CD4-positive, alpha-beta T cell (primary cell): Measurements from ENCODE around the gene ZNF532. TPM values are rescaled to one million over a fixed set of nuclear protein-coding genes. Genes with fewer than 3 reads are reported as not detected.
"Not testable (repeated sequence)": the region's sequence is repeated elsewhere in the genome, so short reads cannot be mapped to it uniquely, and the experiment has no call there.

Experiments used
- ATAC-seq: fragments of 200-7000 bp; cut with Tn5 transposase; one replicate; pipeline ENCODE4 v1.10.0; 2022; ENCODE audit warnings: mild to moderate bottlenecking; ENCODE audit not compliant: poor library complexity
- CTCF ChIA-PET: fragments of 350-600 bp; sonication (Branson Sonifier 250); formaldehyde crosslinking; loops from one replicate; lab custom pipeline; 2021; ENCODE audit warnings: antibody characterized with exemption, inconsistent platforms; lab: Charles Lee
- POLR2A ChIA-PET: fragments of 350-600 bp; sonication (Branson Sonifier 250); formaldehyde crosslinking; loops from one replicate; lab custom pipeline; 2021; ENCODE audit warnings: antibody characterized with exemption, inconsistent platforms; lab: Charles Lee
- DNase-seq, 14 experiments: peaks; one replicate each; pipeline ENCODE4 v3.0.0-alpha.2; 2013 to 2020; ENCODE audit warnings: mixed read lengths in 2 of 14
- H3K27ac ChIP-seq, 2 donors: one replicate each; pipeline versions ENCODE4 v1.5.1 to v1.7.0; 2013; ENCODE audit warnings: low read length in 2 of 2, low read depth in 1 of 2, mild to moderate bottlenecking in 1 of 2
- H3K27me3 ChIP-seq, 2 experiments: 1 replicate in 1 of 2; 2 replicates in 1 of 2; pipeline versions ENCODE4 v1.6.1 to v1.7.0; 2013; ENCODE audit warnings: low read length in 2 of 2, control low read depth in 1 of 2, mild to moderate bottlenecking in 1 of 2, moderate library complexity in 1 of 2; ENCODE audit not compliant: insufficient read depth in 2 of 2, control insufficient read depth in 1 of 2
- H3K36me3 ChIP-seq: one replicate; pipeline ENCODE4 v1.6.1; 2013; ENCODE audit warnings: low read length, control low read depth; ENCODE audit not compliant: insufficient read depth
- H3K4me1 ChIP-seq: one replicate; pipeline ENCODE4 v1.6.1; 2013; ENCODE audit warnings: low read length, control low read depth; ENCODE audit not compliant: insufficient read depth
- H3K4me3 ChIP-seq: one replicate; pipeline ENCODE4 v1.5.1; 2013; ENCODE audit warnings: mild to moderate bottlenecking, low read length, moderate library complexity
- H3K9me3 ChIP-seq, 2 experiments: 1 replicate in 1 of 2; 2 replicates in 1 of 2; pipeline versions ENCODE4 v1.6.1 to v1.7.0; 2013; ENCODE audit warnings: low read length in 2 of 2, mild to moderate bottlenecking in 2 of 2, control low read depth in 1 of 2, moderate library complexity in 1 of 2; ENCODE audit not compliant: control insufficient read depth in 1 of 2, insufficient read depth in 1 of 2
- H3K27ac Mint-ChIP-seq: one replicate; pipeline ENCODE4 v1.8.0; 2020; ENCODE audit warnings: mixed read lengths
- H3K27me3 Mint-ChIP-seq: one replicate; pipeline ENCODE4 v1.8.0; 2021; ENCODE audit warnings: mixed read lengths
- H3K36me3 Mint-ChIP-seq: one replicate; pipeline ENCODE4 v1.8.0; 2021; ENCODE audit warnings: low read depth, mixed read lengths
- H3K4me1 Mint-ChIP-seq: one replicate; pipeline ENCODE4 v1.8.0; 2021; ENCODE audit warnings: low read depth, mixed read lengths
- H3K4me3 Mint-ChIP-seq: one replicate; pipeline ENCODE4 v1.8.0; 2020; ENCODE audit warnings: mild to moderate bottlenecking, mixed read lengths
- H3K9me3 Mint-ChIP-seq: one replicate; pipeline ENCODE4 v1.8.0; 2020; ENCODE audit warnings: mixed read lengths
- CTCF ChIP-seq: fragments of 200-600 bp; IDR thresholded peaks from one replicate; pipeline ENCODE4 v1.8.0; 2022; ENCODE audit warnings: antibody characterized with exemption, mild to moderate bottlenecking
- intact Hi-C, 2 experiments: fragments of 100-400 bp; cut with DNase I in 1 of 2; cut with micrococcal nuclease in 1 of 2; formaldehyde crosslinking; loops; one replicate each; pipeline versions ENCODE4 v1.15.1 to v1.9.0; 2023 to 2025; cut with DNase I, micrococcal nuclease
- total RNA-seq, 174 experiments: library from RNA in 2 of 174; stranded (reverse) in 2 of 174; gene quantifications; one replicate each; pipeline ENCODE4 v1.2.3 and lab custom pipeline; 2021 to 2026

The ZNF532 gene
- total RNA-seq, 2 experiments from 2014 or later = 9.8 to 9.9 TPM

DNA sequence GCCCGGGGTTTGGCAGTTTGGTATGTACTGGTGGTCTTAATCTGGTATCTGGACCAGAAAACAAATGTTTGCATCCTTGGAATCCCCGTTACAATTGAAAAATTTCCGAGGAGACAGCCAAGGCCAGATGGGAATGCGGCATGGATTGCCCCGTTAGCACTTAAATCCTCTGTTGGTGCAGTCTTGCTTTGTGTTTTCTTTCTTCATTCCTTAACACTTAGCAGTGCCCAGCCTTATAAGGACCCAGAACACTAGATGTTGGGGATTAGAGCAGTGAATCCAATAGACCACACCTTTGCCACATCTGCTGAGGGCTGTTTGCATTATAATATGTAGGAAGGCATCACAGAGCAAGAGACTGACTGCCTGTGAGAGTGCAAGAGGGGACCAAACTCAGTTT, 12.8 kb upstream of the ZNF532 start:
- no peak overlapping the region for H3K27ac ChIP-seq
- Mint-ChIP-seq H3K4me3 (no peak overlapping the region), H3K9me3 (no peaks in the 10 kb centered on the region), H3K36me3 (no peaks in the 10 kb centered on the region), H3K27ac (no peak overlapping the region), H3K4me1 (no peaks in the 10 kb centered on the region), H3K27me3 (peaks cover 61% of the 10 kb centered on the region)
- peaks cover 7% of the 10 kb centered on the region for H3K4me1 ChIP-seq
- intact Hi-C loops = no loop called here
- CTCF ChIA-PET = no interaction called here
- no peak overlapping the region for H3K4me3 ChIP-seq
- peaks cover 10 to 12% of the 10 kb centered on the region in 2 experiments for H3K9me3 ChIP-seq
- ATAC-seq (no peak), DNase-seq (no peak)
- H3K27me3 ChIP-seq = peaks cover 24 to 41% of the 10 kb centered on the region in 2 experiments
- no peaks in the 10 kb centered on the region for H3K36me3 ChIP-seq
- TF ChIP-seq CTCF = no peak
- POLR2A ChIA-PET = no interaction called here

DNA sequence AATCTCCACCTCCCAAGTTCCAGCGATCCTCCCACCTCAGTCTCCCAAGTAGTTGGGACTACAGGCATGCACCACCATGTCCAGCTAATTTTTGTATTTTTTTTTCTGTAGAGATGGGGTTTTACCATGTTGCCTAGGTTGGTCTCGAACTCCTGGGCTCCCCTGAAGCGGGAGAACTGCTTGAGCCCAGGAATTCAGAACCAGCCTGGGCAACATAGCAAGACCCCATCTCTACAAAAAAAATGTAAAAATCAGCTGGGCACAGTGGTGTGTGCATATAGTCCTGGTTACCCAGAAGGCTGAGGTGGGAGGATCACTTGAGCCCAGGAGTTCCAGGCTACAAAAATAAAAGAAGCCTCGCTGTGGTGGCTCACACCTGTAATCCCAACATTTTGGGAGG, 12.0 kb upstream of the ZNF532 start:
- ATAC-seq = no peak
- H3K9me3 Mint-ChIP-seq = no peaks in the 10 kb centered on the region
- no peak for DNase-seq
- H3K4me1 ChIP-seq = peaks cover 3% of the 10 kb centered on the region
- no peak overlapping the region for H3K27ac Mint-ChIP-seq
- ChIA-PET CTCF (no interaction called here), POLR2A (no interaction called here)
- no peak overlapping the region for H3K4me3 Mint-ChIP-seq
- peaks cover 4 to 10% of the 10 kb centered on the region in 2 experiments for H3K9me3 ChIP-seq
- peaks cover 16 to 33% of the 10 kb centered on the region in 2 experiments for H3K27me3 ChIP-seq
- intact Hi-C loops = no loop called here
- TF ChIP-seq CTCF = no peak
- no peaks in the 10 kb centered on the region for H3K4me1 Mint-ChIP-seq
- no peak overlapping the region for H3K27ac ChIP-seq
- H3K4me3 ChIP-seq = no peak overlapping the region
- no peaks in the 10 kb centered on the region for H3K36me3 ChIP-seq
- peaks cover 57% of the 10 kb centered on the region for H3K27me3 Mint-ChIP-seq
- no peaks in the 10 kb centered on the region for H3K36me3 Mint-ChIP-seq

GRCh38 chr18:58853561-58853960, 11.1 kb upstream of the ZNF532 start:
- Histone ChIP-seq H3K9me3 (peaks cover 0 to 4% of the 10 kb centered on the region in 2 experiments), H3K4me3 (no peak overlapping the region), H3K4me1 (no peaks in the 10 kb centered on the region), H3K27ac (no peak overlapping the region), H3K36me3 (no peaks in the 10 kb centered on the region), H3K27me3 (peaks cover 8 to 24% of the 10 kb centered on the region in 2 experiments)
- TF ChIP-seq CTCF = no peak
- no peaks in the 10 kb centered on the region for H3K4me1 Mint-ChIP-seq
- no peak overlapping the region for H3K4me3 Mint-ChIP-seq
- intact Hi-C loops = no loop called here
- ChIA-PET POLR2A (no interaction called here), CTCF (no interaction called here)
- ATAC-seq = no peak
- H3K27me3 Mint-ChIP-seq = peaks cover 52% of the 10 kb centered on the region
- no peaks in the 10 kb centered on the region for H3K9me3 Mint-ChIP-seq
- H3K27ac Mint-ChIP-seq = no peak overlapping the region
- no peak for DNase-seq
- H3K36me3 Mint-ChIP-seq = no peaks in the 10 kb centered on the region

DNA sequence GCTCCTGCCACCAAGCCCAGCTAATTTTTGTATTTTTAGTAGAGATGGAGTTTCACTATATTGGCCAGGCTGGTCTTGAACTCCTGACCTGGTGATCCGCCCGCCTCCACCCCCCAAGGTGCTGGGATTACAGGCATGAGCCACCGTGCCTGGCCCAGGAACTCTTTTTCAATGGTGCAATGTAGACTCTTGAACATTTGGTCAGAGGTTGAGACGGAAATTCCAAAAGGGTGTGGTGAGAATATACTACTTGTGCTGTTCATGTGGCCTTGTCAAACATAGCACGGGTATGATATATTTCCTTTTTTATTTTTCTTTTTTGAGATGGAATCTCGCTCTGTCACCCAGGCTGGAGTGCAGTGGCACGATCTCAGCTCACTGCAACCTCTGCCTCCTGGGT, 9.2 kb upstream of the ZNF532 start:
- ATAC-seq, POLR2A ChIA-PET, H3K9me3 ChIP-seq, H3K4me1 ChIP-seq, H3K9me3 Mint-ChIP-seq, intact Hi-C loops, DNase-seq, H3K36me3 Mint-ChIP-seq, H3K4me3 ChIP-seq, H3K27ac ChIP-seq, H3K27ac Mint-ChIP-seq, H3K36me3 ChIP-seq, H3K4me3 Mint-ChIP-seq, H3K4me1 Mint-ChIP-seq, CTCF ChIA-PET: not testable (repeated sequence)
- H3K27me3 Mint-ChIP-seq = peaks cover 55% of the 10 kb centered on the region
- peaks cover 9 to 26% of the 10 kb centered on the region in 2 experiments for H3K27me3 ChIP-seq
